Measurements from ENCODE around the gene COA3.

- no peak for TF ChIP-seq POLR2A (IDR thresholded peaks at IDR 0.05; ENCODE audit: low read depth, low read length)
- TF ChIP-seq TAF1 (IDR thresholded peaks at IDR 0.05; ENCODE audit: borderline replicate concordance, low read depth, low read length): no peak
- no peak for TF ChIP-seq POLR2AphosphoS5 (IDR thresholded peaks at IDR 0.05; ENCODE audit: low read depth, low read length)
These were observed 29.0 kb upstream of the COA3 start for GRCh38 chr17:42827472-42827871.

All from GM12892 (cell line).